Urinary bladder (tissue), 4 donors: ENCODE data around the gene MEG3. TPM values are rescaled to one million over a fixed set of nuclear protein-coding genes. Genes with fewer than 3 reads are reported as not detected.

Experiments
- DNase-seq: peaks from one replicate; pipeline ENCODE4 v3.0.0-alpha.2; 2015; ENCODE audit errors: extremely low spot score
- H3K27ac ChIP-seq: one replicate; pipeline ENCODE4 v1.5.1; 2013; ENCODE audit warnings: low read depth, mild to moderate bottlenecking, moderate library complexity
- H3K36me3 ChIP-seq: one replicate; pipeline ENCODE4 v1.6.1; 2013; ENCODE audit warnings: mild to moderate bottlenecking, moderate library complexity; ENCODE audit not compliant: insufficient read depth
- H3K4me1 ChIP-seq: one replicate; pipeline ENCODE4 v1.6.1; 2013; ENCODE audit warnings: mild to moderate bottlenecking, moderate library complexity; ENCODE audit not compliant: insufficient read depth
- H3K4me3 ChIP-seq: one replicate; pipeline ENCODE4 v1.5.1; 2013; ENCODE audit warnings: low read depth, low read length
- WGBS: extraction: QIAGEN DNeasy Blood & Tissue Kit; methylation state at CpG from one replicate; pipeline ENCODE4 v1.1.7; 2013; 5-methylcytosine and 5-hydroxymethylcytosine counted together
- polyA plus RNA-seq: library from polyadenylated mRNA; stranded (reverse); fragments of 200-250 nt; gene quantifications from one replicate; pipeline ENCODE4 v1.2.3, GENCODE V29; 2013
- total RNA-seq: library from RNA; depleted of rRNA; stranded (reverse); fragments of >200 nt; gene quantifications from one replicate; pipeline ENCODE4 v1.2.3, GENCODE V29; 2014
- donor health status: healthy with polysubstance abuse.
- donor health status: healthy.

Gene MEG3
- total and polyA plus RNA-seq, 2 donors = 53.0 to 530 TPM

GRCh38 chr14:100891501-100892445, 65.9 kb downstream of the MEG3 start:
- no peak for DNase-seq
- Histone ChIP-seq H3K36me3 (no peaks in the 10 kb centered on the region), H3K4me3 (no peak overlapping the region), H3K4me1 (no peaks in the 10 kb centered on the region), H3K27ac (no peak overlapping the region)
- WGBS = 94% methylated on average over 13 of the region's 13 CpGs

- Histone ChIP-seq H3K36me3 (no peaks in the 10 kb centered on the region), H3K4me1 (no peaks in the 10 kb centered on the region), H3K27ac (no peak overlapping the region), H3K4me3 (no peak overlapping the region)
- no peak for DNase-seq
- 90% methylated on average over 17 of the region's 17 CpGs for WGBS
Observed at GRCh38 chr14:100892496-100893227, 66.7 kb downstream of the MEG3 start.

GRCh38 chr14:100893228-100893601, 67.3 kb downstream of the MEG3 start:
- H3K4me1 ChIP-seq = no peaks in the 10 kb centered on the region
- DNase-seq = no peak
- no peak overlapping the region for H3K4me3 ChIP-seq
- WGBS = 88% methylated on average over 8 of the region's 8 CpGs
- H3K36me3 ChIP-seq = no peaks in the 10 kb centered on the region
- no peak overlapping the region for H3K27ac ChIP-seq

DNA sequence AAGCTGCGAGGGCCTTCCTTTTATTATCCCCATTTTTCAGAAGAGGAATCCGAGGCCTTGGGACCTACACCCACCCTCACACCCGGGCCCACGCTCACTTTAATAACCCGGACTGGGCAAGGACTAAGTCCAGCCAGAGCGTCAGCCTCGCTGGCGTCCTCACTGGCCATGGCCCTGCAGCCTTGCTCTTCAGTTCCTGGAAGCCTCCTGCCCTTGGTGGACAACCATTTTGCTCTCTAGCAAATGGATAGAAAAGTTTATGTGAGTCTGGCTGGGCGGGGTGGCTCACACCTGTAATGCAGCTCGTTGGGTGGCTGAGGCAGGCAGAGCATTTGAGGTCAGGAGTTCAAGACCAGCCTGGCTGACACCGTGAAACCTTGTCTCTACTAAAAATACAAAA, 67.8 kb downstream of the MEG3 start:
- Histone ChIP-seq H3K4me1 (no peaks in the 10 kb centered on the region), H3K36me3 (no peaks in the 10 kb centered on the region), H3K27ac (no peak overlapping the region), H3K4me3 (no peak overlapping the region)
- DNase-seq = no peak
- 90% methylated on average over 11 of the region's 11 CpGs for WGBS

DNA sequence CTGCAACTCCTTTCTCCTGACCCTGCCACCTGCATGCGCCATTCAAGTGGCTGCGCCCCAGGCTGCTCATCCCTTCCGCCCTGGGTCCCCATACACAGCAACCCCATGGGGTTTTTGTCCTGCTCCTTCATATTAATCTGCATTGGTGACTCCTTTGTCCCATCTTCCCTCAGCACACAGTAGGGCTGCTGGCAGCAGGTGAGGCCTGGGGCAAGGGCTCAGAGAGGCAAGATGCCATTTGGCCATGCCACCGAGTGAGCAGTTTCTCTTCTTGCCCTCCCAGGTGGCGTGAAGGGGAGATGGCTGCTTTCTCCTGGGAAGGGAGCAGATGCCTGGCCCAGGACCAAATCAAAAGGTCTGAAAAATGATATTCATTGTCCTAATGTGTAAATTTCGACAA, 68.5 kb downstream of the MEG3 start:
- 95% methylated on average over 6 of the region's 6 CpGs for WGBS
- Histone ChIP-seq H3K36me3 (no peaks in the 10 kb centered on the region), H3K4me1 (no peaks in the 10 kb centered on the region), H3K27ac (no peak overlapping the region), H3K4me3 (no peak overlapping the region)
- DNase-seq = no peak

- H3K27ac ChIP-seq = no peak overlapping the region
- H3K4me3 ChIP-seq = no peak overlapping the region
- WGBS = 94% methylated on average over 6 of the region's 6 CpGs
- H3K4me1 ChIP-seq = no peaks in the 10 kb centered on the region
- H3K36me3 ChIP-seq = no peaks in the 10 kb centered on the region
- DNase-seq = no peak
Observed at GRCh38 chr14:100895411-100895810, 69.5 kb downstream of the MEG3 start.

DNA sequence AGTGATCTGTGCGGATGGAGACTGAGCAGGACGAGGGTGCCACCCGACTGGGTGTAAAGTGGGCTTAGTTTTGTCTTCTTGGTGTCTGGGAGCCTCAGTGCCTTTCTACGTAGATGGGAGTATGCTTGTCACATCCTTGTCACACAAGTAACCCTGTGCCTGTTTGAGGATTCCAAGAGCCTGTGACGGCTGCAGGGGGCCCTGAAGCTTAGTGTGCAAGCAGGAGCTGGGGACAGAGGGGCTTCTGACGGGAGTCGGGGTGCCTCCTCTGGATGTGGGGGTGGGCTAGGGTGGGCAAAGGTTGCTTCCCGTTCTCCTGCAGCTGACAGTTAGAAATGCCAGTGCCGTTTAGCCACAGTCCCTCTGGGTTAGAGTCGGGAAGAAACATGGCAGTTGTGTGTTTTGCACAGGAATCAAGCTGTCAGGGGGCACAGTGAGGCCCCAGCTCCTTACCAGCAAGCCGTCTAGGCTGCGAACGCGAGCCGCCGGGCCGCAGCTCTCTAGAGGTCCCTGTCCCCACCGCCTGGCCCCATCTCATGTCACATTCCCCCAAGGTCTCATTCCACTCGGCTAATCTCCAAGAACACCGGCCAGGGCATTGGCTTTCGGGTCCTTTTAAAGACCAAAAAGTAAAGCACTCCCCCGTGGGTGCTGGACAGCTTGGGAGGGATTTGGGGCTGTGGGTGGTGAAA, 70.6 kb downstream of the MEG3 start:
- H3K36me3 ChIP-seq = no peaks in the 10 kb centered on the region
- no peaks in the 10 kb centered on the region for H3K4me1 ChIP-seq
- no peak overlapping the region for H3K27ac ChIP-seq
- 75% methylated on average over 22 of the region's 22 CpGs for WGBS
- no peak overlapping the region for H3K4me3 ChIP-seq
- no peak for DNase-seq

GRCh38 chr14:100898465-100898864, 72.5 kb downstream of the MEG3 start:
- WGBS = 64% methylated on average over 11 of the region's 11 CpGs
- Histone ChIP-seq H3K4me1 (no peaks in the 10 kb centered on the region), H3K4me3 (no peak overlapping the region), H3K27ac (no peak overlapping the region), H3K36me3 (no peaks in the 10 kb centered on the region)
- no peak for DNase-seq

DNA sequence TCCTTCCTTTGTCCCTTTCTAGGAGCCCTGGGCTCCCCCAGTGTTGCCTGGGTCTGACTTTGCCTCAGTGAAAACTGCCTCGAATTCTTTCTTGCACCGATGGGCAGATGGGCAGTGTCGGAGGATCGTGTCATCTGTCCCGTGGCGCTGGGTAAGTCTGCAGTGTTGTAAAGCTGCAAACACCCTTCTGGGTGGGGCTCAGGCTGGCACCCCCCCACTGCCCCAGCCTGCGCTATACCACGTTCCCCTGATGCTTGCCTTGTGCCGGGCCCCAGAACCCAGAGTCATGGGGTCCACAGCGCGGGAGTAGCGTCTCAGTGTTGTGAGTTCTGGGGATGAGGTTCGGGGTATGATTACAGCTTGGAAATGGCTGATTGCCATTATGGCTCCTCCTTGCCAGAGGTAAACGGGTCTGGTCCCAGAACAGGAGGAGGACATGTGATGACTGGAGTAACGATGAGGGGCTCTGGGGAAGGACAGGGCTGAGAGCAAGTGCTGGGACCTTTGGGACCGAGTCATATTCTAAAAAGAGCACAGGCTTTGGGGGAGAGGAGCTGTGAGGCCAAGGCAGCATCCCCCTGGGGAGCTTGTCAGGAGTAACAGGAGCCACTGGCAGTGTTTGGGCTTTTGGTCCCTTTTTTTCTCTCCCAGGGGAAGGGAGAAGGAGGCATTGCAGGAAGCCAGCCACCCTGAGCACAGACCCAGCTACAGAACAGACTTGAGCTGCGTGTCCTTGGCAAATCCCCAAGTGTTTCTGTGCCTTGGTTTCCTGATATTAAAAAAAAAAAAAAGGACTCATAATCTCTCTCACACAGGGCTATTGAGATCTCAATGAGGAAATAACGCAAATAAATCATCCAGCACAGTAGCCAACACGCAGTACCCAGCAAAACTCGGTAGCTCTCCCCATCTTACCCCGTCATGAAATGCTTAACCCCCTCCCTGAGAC, 73.3 kb downstream of the MEG3 start:
- 55% methylated on average over 21 of the region's 21 CpGs for WGBS
- Histone ChIP-seq H3K36me3 (no peaks in the 10 kb centered on the region), H3K27ac (no peak overlapping the region), H3K4me1 (no peaks in the 10 kb centered on the region), H3K4me3 (no peak overlapping the region)
- DNase-seq = no peak

- Histone ChIP-seq H3K36me3 (no peaks in the 10 kb centered on the region), H3K4me3 (no peak overlapping the region), H3K4me1 (no peaks in the 10 kb centered on the region), H3K27ac (no peak overlapping the region)
- DNase-seq = no peak
- WGBS = 21% methylated on average over 19 of the region's 19 CpGs
Observed at GRCh38 chr14:100899884-100900771, 74.2 kb downstream of the MEG3 start.

GRCh38 chr14:100900837-100901390, 75.0 kb downstream of the MEG3 start:
- Histone ChIP-seq H3K4me1 (no peaks in the 10 kb centered on the region), H3K4me3 (no peak overlapping the region), H3K27ac (no peak overlapping the region), H3K36me3 (no peaks in the 10 kb centered on the region)
- DNase-seq = no peak
- WGBS = 63% methylated on average over 15 of the region's 15 CpGs
